HEK293 (cell line): Measurements from ENCODE around the gene DCTN4.

Source experiments
- BCL11A ChIP-seq: fragments of 450-650 bp; formaldehyde crosslinking; IDR thresholded peaks from 2 replicates; pipeline ENCODE4 v1.5.1; 2016; ENCODE audit warnings: low read depth, missing biosample characterization, missing genetic modification characterization
- EGR2 ChIP-seq: fragments of 450-650 bp; formaldehyde crosslinking; IDR thresholded peaks from 2 replicates; pipeline ENCODE4 v1.5.1; 2016; ENCODE audit warnings: low read depth, missing biosample characterization, missing genetic modification characterization
- FEZF1 ChIP-seq: fragments of 450-650 bp; formaldehyde crosslinking; IDR thresholded peaks from 2 replicates; pipeline ENCODE4 v1.5.1; 2016; ENCODE audit warnings: missing biosample characterization, missing genetic modification characterization
- KLF10 ChIP-seq: fragments of 450-650 bp; IDR thresholded peaks from 2 replicates; pipeline ENCODE4 v1.5.1; 2018; ENCODE audit warnings: missing biosample characterization, mild to moderate bottlenecking, missing genetic modification characterization
- SETDB1 ChIP-seq: IDR thresholded peaks from one replicate; pipeline ENCODE4 v1.6.1; 2017; ENCODE audit warnings: mild to moderate bottlenecking, low read length, moderate library complexity, mixed read lengths; ENCODE audit not compliant: insufficient read length
- SP2 ChIP-seq: fragments of 450-650 bp; formaldehyde crosslinking; IDR thresholded peaks from 2 replicates; pipeline ENCODE4 v1.5.1; 2016; ENCODE audit warnings: missing biosample characterization, missing genetic modification characterization
- ZEB2 ChIP-seq: fragments of 450-650 bp; formaldehyde crosslinking; IDR thresholded peaks from 2 replicates; pipeline ENCODE4 v1.5.1; 2016; ENCODE audit warnings: missing biosample characterization, missing genetic modification characterization
- ZFHX2 ChIP-seq: fragments of 450-650 bp; formaldehyde crosslinking; conservative IDR thresholded peaks from 2 replicates; pipeline ENCODE4 v1.5.1; 2016; ENCODE audit warnings: missing biosample characterization, missing genetic modification characterization
- ZNF138 ChIP-seq: fragments of 450-650 bp; formaldehyde crosslinking; IDR thresholded peaks from 2 replicates; pipeline ENCODE4 v1.5.1; 2016; ENCODE audit warnings: missing biosample characterization, missing genetic modification characterization, borderline replicate concordance
- ZNF146 ChIP-seq: fragments of 450-650 bp; formaldehyde crosslinking; IDR thresholded peaks from 2 replicates; pipeline ENCODE4 v1.5.1; 2016; ENCODE audit warnings: missing biosample characterization, missing genetic modification characterization
- ZNF157 ChIP-seq: fragments of 450-650 bp; formaldehyde crosslinking; IDR thresholded peaks from 2 replicates; pipeline ENCODE4 v1.5.1; 2016; ENCODE audit warnings: missing biosample characterization, missing genetic modification characterization
- ZNF221 ChIP-seq: fragments of 450-650 bp; formaldehyde crosslinking; IDR thresholded peaks from 2 replicates; pipeline ENCODE4 v1.5.1; 2017; ENCODE audit warnings: missing biosample characterization, missing genetic modification characterization, borderline replicate concordance
- ZNF248 ChIP-seq: fragments of 450-650 bp; formaldehyde crosslinking; IDR thresholded peaks from 2 replicates; pipeline ENCODE4 v1.5.1; 2017; ENCODE audit warnings: missing biosample characterization, missing genetic modification characterization
- ZNF473 ChIP-seq: fragments of 450-650 bp; formaldehyde crosslinking; IDR thresholded peaks from 2 replicates; pipeline ENCODE4 v1.5.1; 2017; ENCODE audit warnings: missing biosample characterization, missing genetic modification characterization
- ZNF585B ChIP-seq: fragments of 450-650 bp; formaldehyde crosslinking; IDR thresholded peaks from 2 replicates; pipeline ENCODE4 v1.5.1; 2016; ENCODE audit warnings: missing biosample characterization, missing genetic modification characterization
- ZNF610 ChIP-seq: fragments of 450-650 bp; formaldehyde crosslinking; IDR thresholded peaks from 2 replicates; pipeline ENCODE4 v1.5.1; 2016; ENCODE audit warnings: missing biosample characterization, missing genetic modification characterization, borderline replicate concordance
- ZNF777 ChIP-seq: fragments of 450-650 bp; formaldehyde crosslinking; IDR thresholded peaks from 2 replicates; pipeline ENCODE4 v1.5.1; 2017; ENCODE audit warnings: missing biosample characterization, missing genetic modification characterization, borderline replicate concordance
- TF ChIP-seq, protein P1 (sequence below): fragments of 450-650 bp; formaldehyde crosslinking; IDR thresholded peaks from 2 replicates; pipeline ENCODE4 v1.5.1; 2016; ENCODE audit warnings: missing biosample characterization, missing genetic modification characterization
- TF ChIP-seq, protein P2 (sequence below): fragments of 450-650 bp; formaldehyde crosslinking; IDR thresholded peaks from 2 replicates; pipeline ENCODE4 v1.5.1; 2016; ENCODE audit warnings: missing biosample characterization, missing genetic modification characterization
- TF ChIP-seq, protein P3 (sequence below): fragments of 450-650 bp; formaldehyde crosslinking; IDR thresholded peaks from 2 replicates; pipeline ENCODE4 v1.5.1; 2016; ENCODE audit warnings: missing biosample characterization, missing genetic modification characterization
- TF ChIP-seq, protein P4 (sequence below): fragments of 450-650 bp; formaldehyde crosslinking; IDR thresholded peaks from 2 replicates; pipeline ENCODE4 v1.5.1; 2017; ENCODE audit warnings: missing biosample characterization, missing genetic modification characterization
- TF ChIP-seq, protein P5 (sequence below): fragments of 450-650 bp; formaldehyde crosslinking; IDR thresholded peaks from 2 replicates; pipeline ENCODE4 v1.5.1; 2016; ENCODE audit warnings: missing biosample characterization, missing genetic modification characterization
- TF ChIP-seq, protein P6 (sequence below): fragments of 450-650 bp; IDR thresholded peaks from 2 replicates; pipeline ENCODE4 v1.5.1; 2018; ENCODE audit warnings: missing biosample characterization, missing genetic modification characterization
- TF ChIP-seq, protein P7 (sequence below): fragments of 450-650 bp; formaldehyde crosslinking; IDR thresholded peaks from 2 replicates; pipeline ENCODE4 v1.5.1; 2017; ENCODE audit warnings: missing biosample characterization, missing genetic modification characterization

The DCTN4 gene

DNA sequence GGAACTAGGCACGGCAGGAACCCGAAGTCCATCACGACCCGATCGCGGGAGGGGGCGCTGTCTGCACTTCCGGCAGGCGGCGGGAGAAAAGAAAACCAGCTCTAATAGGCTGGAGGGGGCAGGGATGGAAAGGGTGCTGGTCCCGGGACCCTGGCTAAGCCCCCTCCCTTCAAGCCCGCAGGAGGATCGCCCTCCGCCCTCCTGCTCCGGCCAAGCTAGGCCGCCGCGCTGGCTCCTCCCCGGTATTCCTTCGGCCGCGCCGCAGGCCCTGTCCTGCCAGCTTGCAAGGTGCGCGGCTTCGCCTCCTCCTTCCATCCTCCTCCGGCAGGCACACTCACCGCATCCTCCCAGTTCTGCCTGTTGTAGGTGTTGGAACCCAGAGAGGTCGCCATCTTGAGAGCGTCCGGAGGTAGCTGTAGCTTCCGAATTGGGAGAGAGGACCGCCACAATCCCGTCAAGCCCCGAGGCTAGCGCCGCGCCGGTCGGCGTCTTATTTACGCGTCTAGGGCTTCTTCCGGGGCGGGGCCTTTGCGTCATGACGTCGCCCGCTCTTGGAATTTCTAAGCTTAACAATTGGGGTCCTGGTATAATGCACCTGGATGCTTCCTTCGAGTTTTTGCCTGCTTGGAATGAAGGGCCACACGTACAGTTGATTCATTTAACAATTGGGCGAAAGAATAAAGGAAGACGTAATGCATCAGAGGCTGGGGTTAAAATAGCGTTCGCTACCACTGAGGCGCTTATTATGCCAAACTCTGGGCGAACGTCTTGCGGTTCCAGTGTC lies 58.0 kb downstream of the DCTN4 start, which contains the start of gene RBM22 (continued):
- TF ChIP-seq ZNF138 (no peak), FEZF1 (tag by site-specific recombination) (no peak), KLF10 (tag by site-specific recombination) (0 out of 2 replicates have a peak, but pooled peaks have one; percentile 43), ZNF248 (tag by site-specific recombination) (no peak), ZNF610 (tag by site-specific recombination) (peak; percentile 69), ZNF146 (tag by site-specific recombination) (0 out of 2 replicates have a peak, but pooled peaks have one; percentile 10), EGR2 (tag by site-specific recombination) (no peak), SP2 (tag by site-specific recombination) (peak; percentile 72), ZFHX2 (tag by site-specific recombination) (peak; percentile 32; the same call in 1 of the 2 replicates), ZNF777 (no peak), ZEB2 (peak; percentile 90), ZNF473 (tag by site-specific recombination) (no peak), ZNF221 (tag by site-specific recombination) (no peak), ZNF157 (tag by site-specific recombination) (no peak), SETDB1 (no peak), ZNF585B (tag by site-specific recombination) (no peak), BCL11A (tag by site-specific recombination) (no peak)
- TF ChIP-seq, protein P1, sequence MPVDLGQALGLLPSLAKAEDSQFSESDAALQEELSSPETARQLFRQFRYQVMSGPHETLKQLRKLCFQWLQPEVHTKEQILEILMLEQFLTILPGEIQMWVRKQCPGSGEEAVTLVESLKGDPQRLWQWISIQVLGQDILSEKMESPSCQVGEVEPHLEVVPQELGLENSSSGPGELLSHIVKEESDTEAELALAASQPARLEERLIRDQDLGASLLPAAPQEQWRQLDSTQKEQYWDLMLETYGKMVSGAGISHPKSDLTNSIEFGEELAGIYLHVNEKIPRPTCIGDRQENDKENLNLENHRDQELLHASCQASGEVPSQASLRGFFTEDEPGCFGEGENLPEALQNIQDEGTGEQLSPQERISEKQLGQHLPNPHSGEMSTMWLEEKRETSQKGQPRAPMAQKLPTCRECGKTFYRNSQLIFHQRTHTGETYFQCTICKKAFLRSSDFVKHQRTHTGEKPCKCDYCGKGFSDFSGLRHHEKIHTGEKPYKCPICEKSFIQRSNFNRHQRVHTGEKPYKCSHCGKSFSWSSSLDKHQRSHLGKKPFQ (tag by site-specific recombination), result no peak
- TF ChIP-seq, protein P2, sequence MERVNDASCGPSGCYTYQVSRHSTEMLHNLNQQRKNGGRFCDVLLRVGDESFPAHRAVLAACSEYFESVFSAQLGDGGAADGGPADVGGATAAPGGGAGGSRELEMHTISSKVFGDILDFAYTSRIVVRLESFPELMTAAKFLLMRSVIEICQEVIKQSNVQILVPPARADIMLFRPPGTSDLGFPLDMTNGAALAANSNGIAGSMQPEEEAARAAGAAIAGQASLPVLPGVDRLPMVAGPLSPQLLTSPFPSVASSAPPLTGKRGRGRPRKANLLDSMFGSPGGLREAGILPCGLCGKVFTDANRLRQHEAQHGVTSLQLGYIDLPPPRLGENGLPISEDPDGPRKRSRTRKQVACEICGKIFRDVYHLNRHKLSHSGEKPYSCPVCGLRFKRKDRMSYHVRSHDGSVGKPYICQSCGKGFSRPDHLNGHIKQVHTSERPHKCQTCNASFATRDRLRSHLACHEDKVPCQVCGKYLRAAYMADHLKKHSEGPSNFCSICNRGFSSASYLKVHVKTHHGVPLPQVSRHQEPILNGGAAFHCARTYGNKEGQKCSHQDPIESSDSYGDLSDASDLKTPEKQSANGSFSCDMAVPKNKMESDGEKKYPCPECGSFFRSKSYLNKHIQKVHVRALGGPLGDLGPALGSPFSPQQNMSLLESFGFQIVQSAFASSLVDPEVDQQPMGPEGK (tag by site-specific recombination), result peak; percentile 58
- TF ChIP-seq, protein P3, sequence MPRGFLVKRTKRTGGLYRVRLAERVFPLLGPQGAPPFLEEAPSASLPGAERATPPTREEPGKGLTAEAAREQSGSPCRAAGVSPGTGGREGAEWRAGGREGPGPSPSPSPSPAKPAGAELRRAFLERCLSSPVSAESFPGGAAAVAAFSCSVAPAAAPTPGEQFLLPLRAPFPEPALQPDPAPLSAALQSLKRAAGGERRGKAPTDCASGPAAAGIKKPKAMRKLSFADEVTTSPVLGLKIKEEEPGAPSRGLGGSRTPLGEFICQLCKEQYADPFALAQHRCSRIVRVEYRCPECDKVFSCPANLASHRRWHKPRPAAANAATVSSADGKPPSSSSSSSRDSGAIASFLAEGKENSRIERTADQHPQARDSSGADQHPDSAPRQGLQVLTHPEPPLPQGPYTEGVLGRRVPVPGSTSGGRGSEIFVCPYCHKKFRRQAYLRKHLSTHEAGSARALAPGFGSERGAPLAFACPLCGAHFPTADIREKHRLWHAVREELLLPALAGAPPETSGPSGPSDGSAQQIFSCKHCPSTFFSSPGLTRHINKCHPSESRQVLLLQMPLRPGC (tag by site-specific recombination), result peak; percentile 60; the same call in 1 of the 2 replicates
- TF ChIP-seq, protein P4, sequence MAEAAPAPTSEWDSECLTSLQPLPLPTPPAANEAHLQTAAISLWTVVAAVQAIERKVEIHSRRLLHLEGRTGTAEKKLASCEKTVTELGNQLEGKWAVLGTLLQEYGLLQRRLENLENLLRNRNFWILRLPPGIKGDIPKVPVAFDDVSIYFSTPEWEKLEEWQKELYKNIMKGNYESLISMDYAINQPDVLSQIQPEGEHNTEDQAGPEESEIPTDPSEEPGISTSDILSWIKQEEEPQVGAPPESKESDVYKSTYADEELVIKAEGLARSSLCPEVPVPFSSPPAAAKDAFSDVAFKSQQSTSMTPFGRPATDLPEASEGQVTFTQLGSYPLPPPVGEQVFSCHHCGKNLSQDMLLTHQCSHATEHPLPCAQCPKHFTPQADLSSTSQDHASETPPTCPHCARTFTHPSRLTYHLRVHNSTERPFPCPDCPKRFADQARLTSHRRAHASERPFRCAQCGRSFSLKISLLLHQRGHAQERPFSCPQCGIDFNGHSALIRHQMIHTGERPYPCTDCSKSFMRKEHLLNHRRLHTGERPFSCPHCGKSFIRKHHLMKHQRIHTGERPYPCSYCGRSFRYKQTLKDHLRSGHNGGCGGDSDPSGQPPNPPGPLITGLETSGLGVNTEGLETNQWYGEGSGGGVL (tag by site-specific recombination), result peak; percentile 75
- TF ChIP-seq, protein P5, sequence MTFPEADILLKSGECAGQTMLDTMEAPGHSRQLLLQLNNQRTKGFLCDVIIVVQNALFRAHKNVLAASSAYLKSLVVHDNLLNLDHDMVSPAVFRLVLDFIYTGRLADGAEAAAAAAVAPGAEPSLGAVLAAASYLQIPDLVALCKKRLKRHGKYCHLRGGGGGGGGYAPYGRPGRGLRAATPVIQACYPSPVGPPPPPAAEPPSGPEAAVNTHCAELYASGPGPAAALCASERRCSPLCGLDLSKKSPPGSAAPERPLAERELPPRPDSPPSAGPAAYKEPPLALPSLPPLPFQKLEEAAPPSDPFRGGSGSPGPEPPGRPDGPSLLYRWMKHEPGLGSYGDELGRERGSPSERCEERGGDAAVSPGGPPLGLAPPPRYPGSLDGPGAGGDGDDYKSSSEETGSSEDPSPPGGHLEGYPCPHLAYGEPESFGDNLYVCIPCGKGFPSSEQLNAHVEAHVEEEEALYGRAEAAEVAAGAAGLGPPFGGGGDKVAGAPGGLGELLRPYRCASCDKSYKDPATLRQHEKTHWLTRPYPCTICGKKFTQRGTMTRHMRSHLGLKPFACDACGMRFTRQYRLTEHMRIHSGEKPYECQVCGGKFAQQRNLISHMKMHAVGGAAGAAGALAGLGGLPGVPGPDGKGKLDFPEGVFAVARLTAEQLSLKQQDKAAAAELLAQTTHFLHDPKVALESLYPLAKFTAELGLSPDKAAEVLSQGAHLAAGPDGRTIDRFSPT (tag by site-specific recombination), result no peak
- TF ChIP-seq, protein P6, sequence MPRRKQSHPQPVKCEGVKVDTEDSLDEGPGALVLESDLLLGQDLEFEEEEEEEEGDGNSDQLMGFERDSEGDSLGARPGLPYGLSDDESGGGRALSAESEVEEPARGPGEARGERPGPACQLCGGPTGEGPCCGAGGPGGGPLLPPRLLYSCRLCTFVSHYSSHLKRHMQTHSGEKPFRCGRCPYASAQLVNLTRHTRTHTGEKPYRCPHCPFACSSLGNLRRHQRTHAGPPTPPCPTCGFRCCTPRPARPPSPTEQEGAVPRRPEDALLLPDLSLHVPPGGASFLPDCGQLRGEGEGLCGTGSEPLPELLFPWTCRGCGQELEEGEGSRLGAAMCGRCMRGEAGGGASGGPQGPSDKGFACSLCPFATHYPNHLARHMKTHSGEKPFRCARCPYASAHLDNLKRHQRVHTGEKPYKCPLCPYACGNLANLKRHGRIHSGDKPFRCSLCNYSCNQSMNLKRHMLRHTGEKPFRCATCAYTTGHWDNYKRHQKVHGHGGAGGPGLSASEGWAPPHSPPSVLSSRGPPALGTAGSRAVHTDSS (tag by site-specific recombination), result no peak
- TF ChIP-seq, protein P7, sequence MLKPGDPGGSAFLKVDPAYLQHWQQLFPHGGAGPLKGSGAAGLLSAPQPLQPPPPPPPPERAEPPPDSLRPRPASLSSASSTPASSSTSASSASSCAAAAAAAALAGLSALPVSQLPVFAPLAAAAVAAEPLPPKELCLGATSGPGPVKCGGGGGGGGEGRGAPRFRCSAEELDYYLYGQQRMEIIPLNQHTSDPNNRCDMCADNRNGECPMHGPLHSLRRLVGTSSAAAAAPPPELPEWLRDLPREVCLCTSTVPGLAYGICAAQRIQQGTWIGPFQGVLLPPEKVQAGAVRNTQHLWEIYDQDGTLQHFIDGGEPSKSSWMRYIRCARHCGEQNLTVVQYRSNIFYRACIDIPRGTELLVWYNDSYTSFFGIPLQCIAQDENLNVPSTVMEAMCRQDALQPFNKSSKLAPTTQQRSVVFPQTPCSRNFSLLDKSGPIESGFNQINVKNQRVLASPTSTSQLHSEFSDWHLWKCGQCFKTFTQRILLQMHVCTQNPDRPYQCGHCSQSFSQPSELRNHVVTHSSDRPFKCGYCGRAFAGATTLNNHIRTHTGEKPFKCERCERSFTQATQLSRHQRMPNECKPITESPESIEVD (tag by site-specific recombination), result no peak
